HepG2 (cell line): ENCODE results near the gene UBE2O. TPM values are rescaled to one million over a fixed set of nuclear protein-coding genes. Genes with fewer than 3 reads are reported as not detected.

Source experiments
- ATAC-seq: fragments of 200-7000 bp; cut with Tn5 transposase; 3 replicates; pipeline ENCODE4 v1.9.1; 2020; ENCODE audit warnings: mild to moderate bottlenecking, moderate library complexity
- BruUV-seq: library from RNA; stranded (reverse); fragments of 400-500 nt; replicated peaks from 2 replicates; lab custom pipeline; 2021; lab: Mats Ljungman, UMichigan
- CTCF ChIA-PET: fragments of 300-600 bp; formaldehyde crosslinking; extraction: SDS; loops from one replicate; lab custom pipeline; 2021; ENCODE audit warnings: low total read pairs, inconsistent platforms, low intra/inter-chr PET ratio; lab: Yijun Ruan, JAX
- POLR2A ChIA-PET: fragments of 350-600 bp; sonication (Branson Sonifier 250); formaldehyde crosslinking; loops from one replicate; lab custom pipeline; 2020; ENCODE audit warnings: antibody characterized with exemption, inconsistent platforms; lab: Yijun Ruan, JAX
- DNase-seq: peaks from one replicate; pipeline ENCODE4 v3.0.0-alpha.2; 2015; ENCODE audit warnings: low spot score
- FAIRE-seq: peaks from 3 replicates; lab custom pipeline; 2011; peaks lifted over from hg19 to GRCh38; lab: Jason Lieb, UNC
- H2AFZ ChIP-seq: one replicate; pipeline ENCODE4 v1.6.1; 2011; ENCODE audit warnings: low read length, inconsistent platforms
- H3K27ac ChIP-seq: fragments of 300-600 bp; 3 replicates; pipeline ENCODE4 v1.8.0; 2011; ENCODE audit warnings: mixed run types, mild to moderate bottlenecking, mixed read lengths, low read length, inconsistent platforms; ENCODE audit not compliant: insufficient read depth; ENCODE audit errors: extremely low read length
- H3K27me3 ChIP-seq, 2 experiments: fragments of 200-600 bp in 1 of 2; 2 replicates in 1 of 2; 3 replicates in 1 of 2; pipeline versions ENCODE4 v1.6.0 to v1.8.0; 2011; ENCODE audit warnings: low read length in 2 of 2, mild to moderate bottlenecking in 2 of 2, moderate library complexity in 2 of 2, inconsistent platforms in 1 of 2; ENCODE audit not compliant: insufficient read depth in 2 of 2, control insufficient read depth in 1 of 2
- H3K36me3 ChIP-seq, 2 experiments: fragments of 200-600 bp in 1 of 2; replicated peaks in 1 of 2; 2 replicates in 1 of 2; 3 replicates in 1 of 2; pipeline versions ENCODE4 v1.5.1 to v1.8.0; 2011; ENCODE audit warnings: low read length in 2 of 2, inconsistent platforms in 1 of 2; ENCODE audit not compliant: insufficient read depth in 2 of 2, control insufficient read depth in 1 of 2
- H3K4me1 ChIP-seq: 2 replicates; pipeline ENCODE4 v1.5.1; 2012; ENCODE audit warnings: low read length, inconsistent platforms; ENCODE audit not compliant: insufficient read depth
- H3K4me2 ChIP-seq: 2 replicates; pipeline ENCODE4 v1.6.0; 2011; ENCODE audit warnings: low read depth, low read length, inconsistent platforms
- H3K4me3 ChIP-seq, 3 experiments: fragments of 200-600 bp in 1 of 3; sonication (generic), shearing (Covaris generic) in 1 of 3; replicated peaks in 1 of 3; 2 replicates each; pipeline ENCODE4 v1.5.1; 2011 to 2016; ENCODE audit warnings: low read length in 3 of 3, inconsistent platforms in 2 of 3, low read depth in 2 of 3, mild to moderate bottlenecking in 2 of 3, control low read depth in 1 of 3, mixed read lengths in 1 of 3; ENCODE audit not compliant: insufficient read depth in 1 of 3
- H3K79me2 ChIP-seq: one replicate; pipeline ENCODE4 v1.6.1; 2011; ENCODE audit warnings: low read length, inconsistent platforms; ENCODE audit not compliant: insufficient read depth
- H3K9ac ChIP-seq: 2 replicates; pipeline ENCODE4 v1.6.0; 2011; ENCODE audit warnings: mild to moderate bottlenecking, low read depth, low read length, inconsistent platforms; ENCODE audit not compliant: insufficient read depth
- H3K9me3 ChIP-seq: 2 replicates; pipeline ENCODE4 v1.5.1; 2012; ENCODE audit warnings: mild to moderate bottlenecking, low read length
- H4K20me1 ChIP-seq: 2 replicates; pipeline ENCODE4 v1.6.0; 2011; ENCODE audit warnings: inconsistent platforms, mild to moderate bottlenecking, low read length, moderate library complexity; ENCODE audit not compliant: insufficient read depth
- BRCA1 ChIP-seq: sonication (generic); formaldehyde crosslinking; IDR thresholded peaks from 2 replicates; pipeline ENCODE4 v1.4.0; 2020; ENCODE audit warnings: missing genetic modification reagents
- CHD2 ChIP-seq: IDR thresholded peaks from 2 replicates; pipeline ENCODE4 v1.6.1; 2011; ENCODE audit warnings: low read depth, low read length, improper control_type of control experiment
- FIP1L1 ChIP-seq: fragments of 200-400 bp; formaldehyde crosslinking; IDR thresholded peaks from 2 replicates; pipeline ENCODE4 v1.6.1; 2018; ENCODE audit warnings: low read depth, mild to moderate bottlenecking, low read length, moderate library complexity, borderline replicate concordance; ENCODE audit not compliant: insufficient read depth
- MAFF ChIP-seq: IDR thresholded peaks from 2 replicates; pipeline ENCODE4 v1.6.1; 2011; ENCODE audit warnings: low read depth, low read length, improper control_type of control experiment
- MYC ChIP-seq: sonication (generic); formaldehyde crosslinking; IDR thresholded peaks from 2 replicates; pipeline ENCODE4 v1.9.0; 2021; ENCODE audit warnings: missing genetic modification reagents, borderline replicate concordance
- RFX5 ChIP-seq: IDR thresholded peaks from 2 replicates; pipeline ENCODE4 v1.6.1; 2011; ENCODE audit warnings: low read depth, low read length, improper control_type of control experiment
- SP2 ChIP-seq: sonication (generic); formaldehyde crosslinking; IDR thresholded peaks from 2 replicates; pipeline ENCODE4 v1.5.1; 2020; ENCODE audit warnings: mild to moderate bottlenecking, missing genetic modification reagents
- TBX2 ChIP-seq: sonication (generic); formaldehyde crosslinking; IDR thresholded peaks from 2 replicates; pipeline ENCODE4 v1.5.0; 2020; ENCODE audit warnings: missing genetic modification reagents, mild to moderate bottlenecking, borderline replicate concordance
- XBP1 ChIP-seq: sonication (generic); formaldehyde crosslinking; IDR thresholded peaks from 2 replicates; pipeline ENCODE4 v1.5.0; 2020; ENCODE audit warnings: missing genetic modification reagents
- ZBTB38 ChIP-seq: sonication (generic); formaldehyde crosslinking; IDR thresholded peaks from 2 replicates; pipeline ENCODE4 v1.5.1; 2020; ENCODE audit warnings: mild to moderate bottlenecking, missing genetic modification reagents
- ZNF607 ChIP-seq: sonication (generic); formaldehyde crosslinking; IDR thresholded peaks from 2 replicates; pipeline ENCODE4 v1.5.1; 2020; ENCODE audit warnings: missing genetic modification reagents, mild to moderate bottlenecking, borderline replicate concordance
- ZNF619 ChIP-seq: sonication (generic); formaldehyde crosslinking; IDR thresholded peaks from 2 replicates; pipeline ENCODE4 v1.4.0; 2020; ENCODE audit warnings: mild to moderate bottlenecking, missing genetic modification reagents
- ZNF720 ChIP-seq: sonication (generic); formaldehyde crosslinking; IDR thresholded peaks from 2 replicates; pipeline ENCODE4 v1.4.0; 2020; ENCODE audit warnings: missing genetic modification reagents
- ZSCAN25 ChIP-seq: sonication (generic); formaldehyde crosslinking; IDR thresholded peaks from 2 replicates; pipeline ENCODE4 v1.8.0; 2022; ENCODE audit warnings: mild to moderate bottlenecking, missing genetic modification reagents
- WGBS: methylation state at CpG from one replicate; pipeline ENCODE4 v1.1.6; 2017; ENCODE audit warnings: low lambda C conversion rate; 5-methylcytosine and 5-hydroxymethylcytosine counted together
- in situ Hi-C: cut with HindIII; loops from 2 replicates; pipeline ENCODE4 v1.10.0; 2017; ENCODE audit warnings: low pct_unique_long_range_greater_than_20kb; ENCODE audit not compliant: extremely low pct_ligation_motif_present
- intact Hi-C: fragments of 100-400 bp; cut with micrococcal nuclease; formaldehyde crosslinking; loops from one replicate; pipeline ENCODE4 v1.10.0; 2022; ENCODE audit not compliant: unreplicated experiment
- polyA plus RNA-seq, 8 experiments: library from polyadenylated mRNA; depleted of rRNA in 3 of 8; stranded (reverse) in 7 of 8; unstranded in 1 of 8; fragments of >200 nt; fragmentation: Illumina TruSeq in 4 of 8; extraction: Trizol in 4 of 8; gene quantifications; 2 replicates each; pipeline versions ENCODE4 v1.2.1 to v1.2.3, GENCODE V29; 2011 to 2016; ENCODE audit warnings: low read depth in 4 of 8, missing spikeins in 1 of 8, mixed read lengths in 1 of 8; ENCODE audit not compliant: insufficient read depth in 1 of 8
- total RNA-seq, 5 experiments: library from RNA; depleted of rRNA; stranded (reverse); fragments of >200 nt; fragmentation: Illumina TruSeq; extraction: Trizol; gene quantifications; 2 replicates each; pipeline ENCODE4 v1.2.3, GENCODE V29; 2016; ENCODE audit warnings: low read depth in 1 of 5
- TF ChIP-seq, protein P1 (sequence below): sonication (generic); formaldehyde crosslinking; IDR thresholded peaks from 2 replicates; pipeline ENCODE4 v1.4.0; 2020; ENCODE audit warnings: missing genetic modification reagents
- TF ChIP-seq, protein P2 (sequence below): sonication (generic); formaldehyde crosslinking; IDR thresholded peaks from 2 replicates; pipeline ENCODE4 v1.8.0; 2022; ENCODE audit warnings: mild to moderate bottlenecking, missing genetic modification reagents; ENCODE audit not compliant: insufficient replicate concordance

The UBE2O gene
- total and polyA plus RNA-seq, 2 of the 13 experiments (the other 11 are each of a cell fraction or from before 2014, with no cell fraction given): 21.5 to 23.5 TPM

DNA sequence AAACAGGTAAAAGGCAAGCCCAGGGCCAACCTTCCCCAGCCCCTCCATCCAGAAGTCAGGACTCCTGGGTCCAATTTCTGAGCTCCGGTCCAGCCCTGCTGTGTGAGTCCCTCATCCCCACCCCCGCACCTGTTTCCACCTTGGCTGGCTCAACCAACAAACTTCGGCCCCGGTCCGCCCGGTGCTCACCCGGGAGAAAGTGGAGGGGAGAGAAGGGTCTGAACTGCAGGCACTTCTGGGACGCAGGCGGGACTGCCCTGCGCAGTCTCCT is 47.7 kb upstream of the UBE2O start:
- ATAC-seq (no peak), FAIRE-seq (no peak), DNase-seq (no peak)
- ChIA-PET CTCF (no interaction called here), POLR2A (interaction anchor here (1.0 to 8.2 kb wide), 21 partner anchors 9 to 249 kb away, joined by 3 to 252 read pairs (median 11); partner anchors contain the start of genes AANAT, PRPSAP1, SPHK1 and UBE2O)
- intact Hi-C loops (loop anchor here (1.0 kb wide), 1 partner anchor 34 kb away; no protein-coding TSS in a partner anchor), in situ Hi-C loops (no loop called here)
- Histone ChIP-seq H3K27ac (peak overlapping the region; percentile 64), H3K27me3 (no peaks in the 10 kb centered on the region; a peak in 1 of 5 replicates), H3K9ac (peak overlapping the region; percentile 91), H2AFZ (no peak overlapping the region), H3K4me1 (peaks cover 62% of the 10 kb centered on the region), H3K36me3 (no peaks in the 10 kb centered on the region), H3K4me3 (peak overlapping the region; percentile 90 to 99 (median 96)), H3K9me3 (no peaks in the 10 kb centered on the region), H3K4me2 (peak overlapping the region; percentile 93), H4K20me1 (peaks cover 17% of the 10 kb centered on the region; the same call in 1 of the 2 replicates), H3K79me2 (peaks cover 29% of the 10 kb centered on the region)
- WGBS: 0% methylated on average over 8 of the region's 10 CpGs
- TSS peak; percentile 73 for BruUV-seq
- no peak for TF ChIP-seq XBP1 (CRISPR knock-in tag)
- TF ChIP-seq ZNF607 (CRISPR knock-in tag): no peak
- TF ChIP-seq ZNF619 (CRISPR knock-in tag): 0 out of 2 replicates have a peak, but pooled peaks have one; percentile 44
- TF ChIP-seq MAFF: no peak
- TF ChIP-seq FIP1L1: no peak
- TF ChIP-seq CHD2: no peak
- TF ChIP-seq ZBTB38: no peak
- TF ChIP-seq RFX5: peak; percentile 4; the same call in 1 of the 2 replicates
- 0 out of 2 replicates have a peak, but pooled peaks have one; percentile 41 for TF ChIP-seq BRCA1 (CRISPR knock-in tag)
- no peak; the same call in 1 of the 2 replicates for TF ChIP-seq TBX2
- TF ChIP-seq SP2: no peak
- no peak for TF ChIP-seq MYC
- TF ChIP-seq ZNF720 (CRISPR knock-in tag): no peak
- TF ChIP-seq, protein P1, sequence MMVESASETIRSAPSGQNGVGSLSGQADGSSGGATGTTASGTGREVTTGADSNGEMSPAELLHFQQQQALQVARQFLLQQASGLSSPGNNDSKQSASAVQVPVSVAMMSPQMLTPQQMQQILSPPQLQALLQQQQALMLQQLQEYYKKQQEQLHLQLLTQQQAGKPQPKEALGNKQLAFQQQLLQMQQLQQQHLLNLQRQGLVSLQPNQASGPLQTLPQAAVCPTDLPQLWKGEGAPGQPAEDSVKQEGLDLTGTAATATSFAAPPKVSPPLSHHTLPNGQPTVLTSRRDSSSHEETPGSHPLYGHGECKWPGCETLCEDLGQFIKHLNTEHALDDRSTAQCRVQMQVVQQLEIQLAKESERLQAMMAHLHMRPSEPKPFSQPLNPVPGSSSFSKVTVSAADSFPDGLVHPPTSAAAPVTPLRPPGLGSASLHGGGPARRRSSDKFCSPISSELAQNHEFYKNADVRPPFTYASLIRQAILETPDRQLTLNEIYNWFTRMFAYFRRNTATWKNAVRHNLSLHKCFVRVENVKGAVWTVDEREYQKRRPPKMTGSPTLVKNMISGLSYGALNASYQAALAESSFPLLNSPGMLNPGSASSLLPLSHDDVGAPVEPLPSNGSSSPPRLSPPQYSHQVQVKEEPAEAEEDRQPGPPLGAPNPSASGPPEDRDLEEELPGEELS (CRISPR knock-in tag): peak; percentile 25; the same call in 1 of the 2 replicates
- TF ChIP-seq, protein P2, sequence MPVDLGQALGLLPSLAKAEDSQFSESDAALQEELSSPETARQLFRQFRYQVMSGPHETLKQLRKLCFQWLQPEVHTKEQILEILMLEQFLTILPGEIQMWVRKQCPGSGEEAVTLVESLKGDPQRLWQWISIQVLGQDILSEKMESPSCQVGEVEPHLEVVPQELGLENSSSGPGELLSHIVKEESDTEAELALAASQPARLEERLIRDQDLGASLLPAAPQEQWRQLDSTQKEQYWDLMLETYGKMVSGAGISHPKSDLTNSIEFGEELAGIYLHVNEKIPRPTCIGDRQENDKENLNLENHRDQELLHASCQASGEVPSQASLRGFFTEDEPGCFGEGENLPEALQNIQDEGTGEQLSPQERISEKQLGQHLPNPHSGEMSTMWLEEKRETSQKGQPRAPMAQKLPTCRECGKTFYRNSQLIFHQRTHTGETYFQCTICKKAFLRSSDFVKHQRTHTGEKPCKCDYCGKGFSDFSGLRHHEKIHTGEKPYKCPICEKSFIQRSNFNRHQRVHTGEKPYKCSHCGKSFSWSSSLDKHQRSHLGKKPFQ: no peak
- TF ChIP-seq ZSCAN25 (CRISPR knock-in tag): no peak
